PC-9 (cell line): ENCODE results near the gene DYNLRB1. TPM values are rescaled to one million over a fixed set of nuclear protein-coding genes. Genes with fewer than 3 reads are reported as not detected.

Experiments used
- BruUV-seq: library from RNA; stranded (reverse); fragments of 400-500 nt; replicated peaks from 2 replicates; lab custom pipeline; 2021; lab: Mats Ljungman, UMichigan
- CTCF ChIA-PET: fragments of 300-600 bp; sonication (Branson Sonifier 250); formaldehyde crosslinking; loops from one replicate; lab custom pipeline; 2022; ENCODE audit warnings: antibody characterized with exemption; lab: Charles Lee
- POLR2A ChIA-PET: fragments of 300-600 bp; sonication (Branson Sonifier 250); formaldehyde crosslinking; loops from one replicate; lab custom pipeline; 2022; ENCODE audit warnings: antibody characterized with exemption; ENCODE audit not compliant: unreplicated experiment; lab: Charles Lee
- DNase-seq, 2 experiments: peaks; one replicate each; pipeline versions ENCODE4 v3.0.0 to v3.0.0-alpha.2; 2015 to 2022; ENCODE audit warnings: mixed read lengths in 1 of 2
- H2AFZ ChIP-seq: fragments of 200-600 bp; sonication (generic); 2 replicates; pipeline ENCODE4 v1.8.1; 2017; ENCODE audit warnings: antibody characterized with exemption
- H3F3A ChIP-seq: fragments of 200-600 bp; sonication (generic); 2 replicates; pipeline ENCODE4 v1.8.1; 2017; ENCODE audit warnings: antibody characterized with exemption, mild to moderate bottlenecking, low read depth; ENCODE audit not compliant: insufficient read depth
- H3K27ac ChIP-seq: fragments of 200-600 bp; sonication (generic); 2 replicates; pipeline ENCODE4 v1.6.1; 2016; ENCODE audit warnings: mixed run types
- H3K27me3 ChIP-seq: fragments of 200-600 bp; sonication (generic); 2 replicates; pipeline ENCODE4 v1.6.1; 2016; ENCODE audit warnings: low read depth, mixed run types; ENCODE audit not compliant: insufficient read depth
- H3K36me3 ChIP-seq: fragments of 200-600 bp; sonication (generic); 2 replicates; pipeline ENCODE4 v1.6.1; 2016; ENCODE audit warnings: low read depth, mixed run types
- H3K4me1 ChIP-seq: fragments of 200-600 bp; sonication (generic); replicated peaks from 2 replicates; pipeline ENCODE4 v1.6.1; 2016; ENCODE audit warnings: mixed run types; ENCODE audit not compliant: insufficient read depth
- H3K4me2 ChIP-seq: fragments of 200-600 bp; sonication (generic); 2 replicates; pipeline ENCODE4 v1.6.1; 2017; ENCODE audit warnings: mixed run types
- H3K4me3 ChIP-seq: fragments of 200-600 bp; sonication (generic); 2 replicates; pipeline ENCODE4 v1.6.1; 2016; ENCODE audit warnings: mixed run types
- H3K79me2 ChIP-seq: fragments of 200-600 bp; sonication (generic); 2 replicates; pipeline ENCODE4 v1.6.1; 2017; ENCODE audit warnings: low read depth, mixed run types
- H3K9me2 ChIP-seq: fragments of 200-600 bp; sonication (generic); 2 replicates; pipeline ENCODE4 v1.8.1; 2017; ENCODE audit warnings: mild to moderate bottlenecking; ENCODE audit not compliant: insufficient read depth
- H3K9me3 ChIP-seq: fragments of 200-600 bp; sonication (generic); 2 replicates; pipeline ENCODE4 v1.8.1; 2016; ENCODE audit warnings: low read depth; ENCODE audit not compliant: insufficient read depth
- H4K20me1 ChIP-seq: fragments of 200-600 bp; sonication (generic); 2 replicates; pipeline ENCODE4 v1.8.1; 2017; ENCODE audit not compliant: insufficient read depth
- CTCF ChIP-seq: fragments of 200-600 bp; sonication (generic); conservative IDR thresholded peaks from 2 replicates; pipeline ENCODE4 v1.6.1; 2017; ENCODE audit warnings: mixed run types, antibody characterized with exemption, mild to moderate bottlenecking, moderate library complexity
- EZH2 ChIP-seq: fragments of 200-600 bp; sonication (generic); IDR thresholded peaks from 2 replicates; pipeline ENCODE4 v1.8.0; 2017; ENCODE audit warnings: antibody characterized with exemption, low read depth
- intact Hi-C: fragments of 100-400 bp; cut with micrococcal nuclease; formaldehyde crosslinking; loops from one replicate; pipeline ENCODE4 v1.10.0; 2022; ENCODE audit not compliant: unreplicated experiment
- total RNA-seq: library from RNA; stranded (reverse); gene quantifications from 2 replicates; pipeline ENCODE4 v1.2.3, GENCODE V29; 2021

The DYNLRB1 gene
- total RNA-seq, 1 experiment from 2014 or later = 179 TPM

GRCh38 chr20:34541917-34542316 lies 25.7 kb downstream of the DYNLRB1 start:
- Histone ChIP-seq H2AFZ (no peak overlapping the region), H3K9me2 (no peaks in the 10 kb centered on the region), H3F3A (peaks cover 4% of the 10 kb centered on the region; the same call in 1 of the 2 replicates), H3K27ac (no peak overlapping the region), H3K36me3 (peaks cover 4% of the 10 kb centered on the region; the same call in 1 of the 2 replicates), H3K27me3 (no peaks in the 10 kb centered on the region), H3K79me2 (no peaks in the 10 kb centered on the region), H3K4me2 (no peak overlapping the region), H4K20me1 (no peaks in the 10 kb centered on the region), H3K9me3 (no peaks in the 10 kb centered on the region), H3K4me1 (no peaks in the 10 kb centered on the region), H3K4me3 (no peak overlapping the region)
- BruUV-seq = no TSS peak
- intact Hi-C loops = no loop called here
- TF ChIP-seq EZH2 (no peak), CTCF (no peak)
- DNase-seq = no peak
- CTCF ChIA-PET = no interaction called here
- POLR2A ChIA-PET = no interaction called here

GRCh38 chr20:34542439-34542838 lies 26.2 kb downstream of the DYNLRB1 start:
- H3K79me2 ChIP-seq = no peaks in the 10 kb centered on the region
- no peak for DNase-seq
- H3K4me3 ChIP-seq = no peak overlapping the region
- no peaks in the 10 kb centered on the region for H3K27me3 ChIP-seq
- POLR2A ChIA-PET = no interaction called here
- CTCF ChIA-PET = no interaction called here
- no peaks in the 10 kb centered on the region for H3K9me2 ChIP-seq
- H3K4me2 ChIP-seq = no peak overlapping the region
- intact Hi-C loops = no loop called here
- no TSS peak for BruUV-seq
- peaks cover 4% of the 10 kb centered on the region; the same call in 1 of the 2 replicates for H3K36me3 ChIP-seq
- H3F3A ChIP-seq = peaks cover 4% of the 10 kb centered on the region; the same call in 1 of the 2 replicates
- no peak overlapping the region for H3K27ac ChIP-seq
- no peaks in the 10 kb centered on the region for H3K9me3 ChIP-seq
- no peaks in the 10 kb centered on the region for H3K4me1 ChIP-seq
- TF ChIP-seq EZH2 = no peak
- TF ChIP-seq CTCF = no peak
- H2AFZ ChIP-seq = no peak overlapping the region
- no peaks in the 10 kb centered on the region for H4K20me1 ChIP-seq

- TF ChIP-seq CTCF (no peak), EZH2 (no peak)
- Histone ChIP-seq H3F3A (no peaks in the 10 kb centered on the region; the same call in 1 of the 2 replicates), H2AFZ (no peak overlapping the region), H3K36me3 (peaks cover 4% of the 10 kb centered on the region; the same call in 1 of the 2 replicates), H4K20me1 (no peaks in the 10 kb centered on the region), H3K9me2 (no peaks in the 10 kb centered on the region), H3K27ac (no peak overlapping the region), H3K4me2 (no peak overlapping the region), H3K4me3 (no peak overlapping the region), H3K27me3 (no peaks in the 10 kb centered on the region), H3K9me3 (no peaks in the 10 kb centered on the region), H3K4me1 (no peaks in the 10 kb centered on the region), H3K79me2 (no peaks in the 10 kb centered on the region)
- intact Hi-C loops = no loop called here
- POLR2A ChIA-PET = no interaction called here
- DNase-seq = no peak
- CTCF ChIA-PET = no interaction called here
- no TSS peak for BruUV-seq
Measured at GRCh38 chr20:34543463-34544056, 27.3 kb downstream of the DYNLRB1 start.
